Muscle layer of duodenum (tissue), 2 donors: ENCODE results near the gene KCNIP3.
"Not testable (repeated sequence)": the region's sequence is repeated elsewhere in the genome, so short reads cannot be mapped to it uniquely, and the experiment has no call there.

ENCODE experiments used
- H3K27ac ChIP-seq: one replicate; pipeline ENCODE4 v1.7.0; 2013; ENCODE audit warnings: mild to moderate bottlenecking, low read length
- H3K27me3 ChIP-seq: one replicate; pipeline ENCODE4 v1.7.0; 2013; ENCODE audit warnings: low read depth, mild to moderate bottlenecking, control low read depth, low read length
- H3K36me3 ChIP-seq, 2 donors: one replicate each; pipeline ENCODE4 v1.7.0; 2013; ENCODE audit warnings: low read length in 2 of 2, control low read depth in 1 of 2, mild to moderate bottlenecking in 1 of 2; ENCODE audit not compliant: insufficient read depth in 2 of 2, control insufficient read depth in 1 of 2
- H3K4me1 ChIP-seq, 2 donors: one replicate each; pipeline ENCODE4 v1.7.0; 2013; ENCODE audit warnings: low read length in 2 of 2, mild to moderate bottlenecking in 2 of 2, control low read depth in 1 of 2, moderate library complexity in 1 of 2; ENCODE audit not compliant: insufficient read depth in 2 of 2, control insufficient read depth in 1 of 2
- H3K4me3 ChIP-seq, 2 donors: one replicate each; pipeline ENCODE4 v1.7.0; 2013; ENCODE audit warnings: low read length in 2 of 2, low read depth in 1 of 2, mild to moderate bottlenecking in 1 of 2
- H3K9me3 ChIP-seq, 2 donors: one replicate each; pipeline ENCODE4 v1.7.0; 2013; ENCODE audit warnings: low read length in 2 of 2, control low read depth in 1 of 2, mild to moderate bottlenecking in 1 of 2; ENCODE audit not compliant: control insufficient read depth in 1 of 2
- donor health status: healthy.

The KCNIP3 gene

GRCh38 chr2:95269036-95269680 is 28.0 kb upstream of the KCNIP3 start:
- no peaks in the 10 kb centered on the region for H3K4me1 ChIP-seq
- H3K27me3 ChIP-seq: no peaks in the 10 kb centered on the region
- H3K4me3 ChIP-seq: no peak overlapping the region
- H3K27ac ChIP-seq: no peak overlapping the region
- H3K36me3 ChIP-seq: no peaks in the 10 kb centered on the region
- no peaks in the 10 kb centered on the region for H3K9me3 ChIP-seq

- H3K9me3 ChIP-seq, H3K4me1 ChIP-seq, H3K4me3 ChIP-seq, H3K27ac ChIP-seq, H3K27me3 ChIP-seq, H3K36me3 ChIP-seq: not testable (repeated sequence)
Observed at GRCh38 chr2:95269745-95270144, 27.4 kb upstream of the KCNIP3 start.

- no peaks in the 10 kb centered on the region for H3K36me3 ChIP-seq
- no peaks in the 10 kb centered on the region for H3K9me3 ChIP-seq
- no peaks in the 10 kb centered on the region for H3K27me3 ChIP-seq
- H3K4me3 ChIP-seq: no peak overlapping the region
- no peak overlapping the region for H3K27ac ChIP-seq
- H3K4me1 ChIP-seq: no peaks in the 10 kb centered on the region
Observed at GRCh38 chr2:95270541-95271081, 26.5 kb upstream of the KCNIP3 start.

DNA sequence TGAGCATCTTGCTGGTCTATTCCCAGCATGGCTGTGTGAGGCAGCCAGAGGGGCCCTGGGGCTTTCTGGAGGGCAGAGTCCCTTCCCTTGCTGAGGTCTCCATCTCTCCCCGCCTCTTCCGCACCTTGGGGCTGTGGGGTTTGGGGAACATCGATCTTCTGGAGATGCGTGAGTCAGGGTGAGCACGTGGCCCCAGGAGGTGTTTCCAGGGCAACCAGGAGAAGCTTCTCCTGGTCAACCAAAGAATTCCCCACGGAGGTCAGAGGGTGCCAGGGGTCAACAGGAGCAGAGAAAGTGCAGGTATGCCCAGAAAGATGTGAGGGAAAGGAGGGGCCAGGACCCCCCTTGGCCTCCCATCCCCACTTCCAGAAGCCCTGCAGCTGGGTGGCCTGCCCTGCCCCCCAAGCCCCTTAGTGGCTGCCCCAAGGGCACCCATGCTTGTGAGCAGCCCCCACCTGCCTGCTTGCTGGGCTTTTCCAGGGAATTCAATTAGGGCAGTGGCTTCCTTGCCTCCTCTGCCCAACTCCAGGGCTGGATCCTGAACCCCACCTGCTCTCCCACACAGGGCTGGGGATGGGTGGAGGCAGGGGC is 25.7 kb upstream of the KCNIP3 start:
- no peak overlapping the region for H3K27ac ChIP-seq
- no peaks in the 10 kb centered on the region for H3K27me3 ChIP-seq
- no peak overlapping the region for H3K4me3 ChIP-seq
- H3K36me3 ChIP-seq: no peaks in the 10 kb centered on the region
- no peaks in the 10 kb centered on the region for H3K4me1 ChIP-seq
- no peaks in the 10 kb centered on the region for H3K9me3 ChIP-seq

DNA sequence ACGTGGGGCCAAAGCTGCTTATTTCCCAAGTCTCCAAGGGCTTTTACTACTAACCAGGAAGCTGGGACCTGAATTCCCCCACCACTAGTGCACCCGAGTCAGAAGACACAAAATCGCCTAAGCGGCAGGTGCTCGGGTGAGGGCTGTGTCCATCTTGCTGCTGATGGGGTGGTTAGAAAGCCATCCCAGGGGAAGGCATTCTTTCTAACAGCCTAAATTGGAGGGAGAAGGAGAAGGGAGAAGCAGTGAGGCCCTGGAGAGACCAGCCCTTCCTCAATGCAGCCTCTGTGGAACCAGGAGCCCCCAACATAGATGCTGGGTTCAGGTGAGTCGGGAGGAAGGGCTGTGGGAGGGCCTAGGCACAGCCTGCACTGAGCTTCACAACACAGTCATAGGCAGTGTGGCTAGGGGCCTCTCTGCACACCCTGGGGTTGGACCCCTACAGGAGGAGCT is 24.8 kb upstream of the KCNIP3 start:
- H3K27me3 ChIP-seq: no peaks in the 10 kb centered on the region
- H3K27ac ChIP-seq: no peak overlapping the region
- H3K4me3 ChIP-seq: no peak overlapping the region

GRCh38 chr2:95272781-95273180 is 24.4 kb upstream of the KCNIP3 start:
- Histone ChIP-seq H3K36me3 (no peaks in the 10 kb centered on the region), H3K4me1 (no peaks in the 10 kb centered on the region), H3K9me3 (no peaks in the 10 kb centered on the region), H3K4me3 (no peak overlapping the region), H3K27me3 (no peaks in the 10 kb centered on the region), H3K27ac (no peak overlapping the region)

More for the DNA sequence above, 24.8 kb upstream of the KCNIP3 start:
- Histone ChIP-seq H3K4me1 (no peaks in the 10 kb centered on the region), H3K36me3 (no peaks in the 10 kb centered on the region), H3K9me3 (no peaks in the 10 kb centered on the region)

DNA sequence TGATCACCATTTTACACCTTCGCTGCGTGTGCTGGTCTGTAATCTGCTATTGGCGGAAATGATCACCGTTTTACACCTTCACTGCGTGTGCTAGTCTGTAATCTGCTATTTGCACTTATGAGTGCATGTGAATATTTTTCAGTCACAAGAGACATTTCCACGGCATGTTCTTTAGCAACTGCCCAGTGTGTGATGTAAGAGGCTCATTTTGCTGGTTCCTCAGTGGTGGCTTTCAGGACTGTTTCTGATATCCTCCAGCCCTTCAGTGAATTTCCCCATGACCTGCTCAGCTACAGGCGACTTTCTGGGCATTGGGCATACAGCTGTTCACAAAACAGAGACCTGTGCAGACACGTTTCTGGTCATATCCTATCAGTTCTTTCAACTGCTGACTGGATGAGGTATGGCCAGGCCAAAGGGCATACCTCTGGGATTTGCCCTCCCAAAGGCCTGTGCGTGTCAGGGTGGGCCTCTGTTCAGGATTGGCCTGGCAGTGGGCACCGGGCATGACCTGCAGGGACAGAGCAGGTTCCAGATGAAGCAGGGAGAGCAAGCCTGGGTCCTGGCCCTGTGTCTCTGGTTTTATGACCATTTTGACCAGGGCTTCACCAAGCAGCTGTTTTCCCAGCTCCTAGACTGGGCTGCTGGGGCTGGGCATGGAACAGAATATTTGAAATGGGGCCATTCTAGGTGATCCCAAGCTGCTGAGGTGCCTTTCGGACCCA is 23.4 kb upstream of the KCNIP3 start:
- H3K9me3 ChIP-seq: no peaks in the 10 kb centered on the region
- no peak overlapping the region for H3K27ac ChIP-seq
- H3K27me3 ChIP-seq: no peaks in the 10 kb centered on the region
- no peak overlapping the region for H3K4me3 ChIP-seq
- no peaks in the 10 kb centered on the region for H3K36me3 ChIP-seq
- no peaks in the 10 kb centered on the region for H3K4me1 ChIP-seq

DNA sequence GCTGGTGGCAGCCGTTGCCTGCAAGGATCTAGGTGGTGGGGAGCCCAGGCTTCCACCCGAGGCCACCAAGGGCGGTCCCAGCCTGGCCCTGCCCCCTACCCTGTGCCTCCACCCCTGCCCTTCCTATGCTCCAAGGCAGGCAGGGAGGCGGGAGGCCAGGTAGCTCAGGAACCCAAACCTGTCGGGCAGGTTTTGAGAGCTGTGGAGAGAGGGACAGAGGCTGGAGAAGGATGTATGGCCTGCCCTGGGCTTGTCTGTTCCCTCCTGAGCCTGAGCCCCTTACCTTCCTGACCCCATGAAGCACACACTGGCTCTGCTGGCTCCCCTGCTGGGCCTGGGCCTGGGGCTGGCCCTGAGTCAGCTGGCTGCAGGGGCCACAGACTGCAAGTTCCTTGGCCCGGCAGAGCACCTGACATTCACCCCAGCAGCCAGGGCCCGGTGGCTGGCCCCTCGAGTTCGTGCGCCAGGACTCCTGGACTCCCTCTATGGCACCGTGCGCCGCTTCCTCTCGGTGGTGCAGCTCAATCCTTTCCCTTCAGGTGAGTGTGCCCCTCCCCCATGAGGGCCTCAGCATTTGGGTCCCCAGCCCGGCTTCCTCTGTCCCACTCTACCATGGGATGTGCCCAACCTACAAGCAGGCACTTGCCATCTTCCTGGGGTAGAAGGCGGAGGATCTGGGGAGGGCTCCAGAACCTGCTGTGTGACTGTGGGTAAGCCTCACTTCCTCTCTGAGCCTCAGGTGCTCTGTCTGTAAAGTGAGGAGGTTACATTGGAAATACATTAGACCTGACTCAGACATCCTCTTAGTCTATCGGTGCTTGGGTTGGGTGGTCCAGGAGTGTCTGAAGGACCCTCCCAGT is 22.6 kb upstream of the KCNIP3 start, which contains the start of gene PROM2:
Gene PROM2, plus strand, starts transcription at position 159 of the 860 bp plus-strand sequence. Its CDS starts 137 bp downstream, at position 296.
- H3K4me1 ChIP-seq: no peaks in the 10 kb centered on the region
- H3K4me3 ChIP-seq: peak within 1 kb of the TSS in 1 of 2 donors; percentile 46
- peak within 1 kb of the TSS; percentile 45 for H3K27ac ChIP-seq

GRCh38 chr2:95275151-95275515 is 22.0 kb upstream of the KCNIP3 start:
- Histone ChIP-seq H3K36me3 (no peaks in the 10 kb centered on the region), H3K4me3 (peak overlapping the region in 1 of 2 donors; percentile 46), H3K9me3 (no peaks in the 10 kb centered on the region), H3K4me1 (no peaks in the 10 kb centered on the region), H3K27ac (peak overlapping the region; percentile 45), H3K27me3 (no peaks in the 10 kb centered on the region)

More for the DNA sequence above, 22.6 kb upstream of the KCNIP3 start, which contains the start of gene PROM2:
- no peaks in the 10 kb centered on the region for H3K27me3 ChIP-seq
- no peaks in the 10 kb centered on the region for H3K36me3 ChIP-seq
- no peaks in the 10 kb centered on the region for H3K9me3 ChIP-seq

DNA sequence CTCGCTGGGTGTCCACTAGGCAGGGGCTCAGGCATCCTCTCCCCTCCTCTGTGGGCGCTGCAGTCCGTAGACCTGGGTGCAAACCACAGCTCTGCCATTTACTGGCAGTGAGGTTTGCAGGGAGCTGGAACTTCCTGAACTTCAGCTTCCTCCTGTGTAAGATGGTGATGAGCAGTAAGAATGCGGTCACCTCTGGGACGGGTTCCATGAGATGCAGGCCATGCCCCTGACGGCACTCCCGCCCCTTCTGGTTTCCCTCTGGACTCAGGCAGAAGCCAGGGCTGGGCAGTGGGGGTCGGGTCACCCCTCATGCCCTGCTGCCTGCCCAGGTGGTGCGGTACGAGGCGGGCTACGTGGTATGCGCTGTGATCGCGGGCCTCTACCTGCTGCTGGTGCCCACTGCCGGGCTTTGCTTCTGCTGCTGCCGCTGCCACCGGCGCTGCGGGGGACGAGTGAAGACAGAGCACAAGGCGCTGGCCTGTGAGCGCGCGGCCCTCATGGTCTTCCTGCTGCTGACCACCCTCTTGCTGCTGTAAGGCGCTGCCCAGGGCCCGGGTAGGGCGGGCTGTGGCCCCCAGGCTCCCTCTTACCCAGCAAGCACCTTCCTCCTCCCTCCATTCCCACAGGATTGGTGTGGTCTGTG is 21.4 kb upstream of the KCNIP3 start:
- Histone ChIP-seq H3K9me3 (no peaks in the 10 kb centered on the region), H3K36me3 (no peaks in the 10 kb centered on the region), H3K4me1 (no peaks in the 10 kb centered on the region), H3K27ac (peak overlapping the region; percentile 45), H3K4me3 (no peak overlapping the region), H3K27me3 (no peaks in the 10 kb centered on the region)
